ENCODE data around the gene UCN3.
"Not testable (repeated sequence)": the region's sequence is repeated elsewhere in the genome, so short reads cannot be mapped to it uniquely, and the experiment has no call there.

UCN3 gene

DNA sequence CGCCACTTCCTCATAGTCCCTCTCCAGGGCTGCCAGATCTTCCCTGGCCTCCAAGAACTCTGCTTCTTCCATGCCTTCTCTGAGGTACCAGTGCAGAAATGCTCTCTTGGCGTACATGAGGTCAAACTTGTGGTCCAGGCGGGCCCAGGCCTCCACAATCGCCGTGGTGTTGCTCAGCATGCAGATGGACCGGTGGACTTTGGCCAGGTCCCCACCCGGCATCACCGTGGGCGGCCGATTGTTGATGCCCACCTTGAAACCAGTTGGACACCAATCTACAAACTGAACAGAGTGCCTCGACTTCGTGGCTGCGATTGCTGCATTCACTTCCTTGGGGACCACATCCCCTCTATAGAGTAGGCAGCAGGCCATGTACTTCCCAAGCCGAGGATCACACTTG, 28.8 kb downstream of the UCN3 start:
- TF ChIP-seq Cebpa-rat (IDR thresholded peaks at IDR 0.05) = no peak
- peaks cover 0 to 9% (median 4%) of the 10 kb centered on the region in 10 experiments; a peak in 10 of 20 replicates for H3K4me1 ChIP-seq

DNA sequence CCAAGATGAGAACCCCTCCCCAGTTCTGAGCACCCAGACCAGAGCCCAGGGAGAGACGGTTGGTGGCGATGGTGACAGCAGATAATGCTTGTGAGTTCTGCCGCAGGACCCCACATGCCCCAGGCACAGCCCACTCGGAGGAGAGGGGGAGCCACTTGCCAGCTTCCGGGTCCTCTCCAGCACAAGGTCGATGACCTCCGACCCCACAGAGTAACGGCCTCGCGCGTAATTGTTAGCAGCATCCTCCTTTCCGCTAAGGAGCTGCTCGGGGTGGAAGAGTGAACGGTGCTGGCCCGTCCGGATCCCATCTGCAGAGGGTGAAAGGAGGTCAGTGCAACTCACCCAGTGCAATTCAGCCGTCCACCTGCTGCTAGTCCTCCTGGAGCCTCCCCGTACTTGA, 30.4 kb downstream of the UCN3 start:
- Histone ChIP-seq H4K20me1 (no peaks in the 10 kb centered on the region), H3K36me3 (no peaks in the 10 kb centered on the region), H3K4me2 (no peak overlapping the region), H3K9me3 (replicated peaks in 1 of 11) (peaks cover 18 to 24% (median 22%) of the 10 kb centered on the region in 11 experiments), H3K4me1 (peaks cover 0 to 9% (median 4%) of the 10 kb centered on the region in 10 experiments; a peak in 10 of 20 replicates), H3K4me3 (no peak overlapping the region), H3K27me3 (no peaks in the 10 kb centered on the region), H3K27ac (no peak overlapping the region), H3K9ac (no peak overlapping the region)
- no peak for TF ChIP-seq Cebpa-rat (IDR thresholded peaks at IDR 0.05)

More for the DNA sequence above, 28.8 kb downstream of the UCN3 start:
- Histone ChIP-seq H3K27ac (no peak overlapping the region), H4K20me1 (no peaks in the 10 kb centered on the region), H3K27me3 (no peaks in the 10 kb centered on the region), H3K36me3 (no peaks in the 10 kb centered on the region), H3K4me3 (no peak overlapping the region), H3K4me2 (no peak overlapping the region), H3K9ac (no peak overlapping the region), H3K9me3 (replicated peaks in 1 of 11) (peaks cover 32 to 40% (median 39%) of the 10 kb centered on the region in 11 experiments)

DNA sequence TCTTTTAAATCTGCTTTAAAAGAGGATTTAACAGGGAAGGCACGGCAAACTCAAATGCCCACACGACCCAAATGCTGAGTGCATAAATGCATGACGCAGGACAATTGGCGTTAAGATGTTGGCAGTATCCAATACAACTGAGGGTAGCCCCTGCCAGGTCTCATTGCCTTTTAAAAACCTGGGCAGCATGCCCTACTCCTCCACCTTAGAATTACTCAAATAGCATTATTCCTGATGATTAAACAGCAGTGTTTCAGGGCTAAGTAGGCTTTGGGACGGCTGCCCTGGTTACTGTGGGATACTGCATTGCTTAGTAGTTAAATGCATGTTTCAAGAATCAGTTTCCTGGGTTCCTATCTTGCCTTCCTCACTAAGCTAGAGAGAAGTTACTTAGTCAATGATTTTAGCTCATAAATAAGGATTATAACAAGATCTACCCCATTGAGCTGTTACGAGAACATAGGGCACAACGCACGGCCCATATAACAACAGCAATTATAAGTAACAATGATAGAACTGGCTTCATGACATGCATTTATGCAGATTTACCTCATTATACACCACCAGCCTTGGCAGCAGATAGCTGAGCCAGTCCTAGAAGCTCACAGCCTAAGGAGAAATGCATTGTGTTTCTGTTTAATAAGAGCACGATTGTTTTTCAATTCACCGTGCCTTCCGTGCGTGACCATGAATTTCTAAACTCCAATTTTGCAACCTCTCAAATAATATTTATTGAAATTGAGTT, 32.0 kb downstream of the UCN3 start:
- H3K27ac ChIP-seq = no peak overlapping the region
- no peak for TF ChIP-seq Cebpa-rat (IDR thresholded peaks at IDR 0.05)
- H3K4me3 ChIP-seq = no peak overlapping the region
- H3K9ac ChIP-seq = no peak overlapping the region
- H4K20me1 ChIP-seq = no peaks in the 10 kb centered on the region
- peaks cover 0 to 9% (median 4%) of the 10 kb centered on the region in 10 experiments; a peak in 10 of 20 replicates for H3K4me1 ChIP-seq
- H3K27me3 ChIP-seq = no peaks in the 10 kb centered on the region
- H3K9me3 ChIP-seq (replicated peaks in 1 of 11) = peaks cover 2 to 9% (median 7%) of the 10 kb centered on the region in 11 experiments; a peak in 20 of 22 replicates
- H3K4me2 ChIP-seq = peak overlapping the region in 2 of 11 experiments; percentile 30 to 66; a peak in 2 of 22 replicates
- H3K36me3 ChIP-seq = no peaks in the 10 kb centered on the region

DNA sequence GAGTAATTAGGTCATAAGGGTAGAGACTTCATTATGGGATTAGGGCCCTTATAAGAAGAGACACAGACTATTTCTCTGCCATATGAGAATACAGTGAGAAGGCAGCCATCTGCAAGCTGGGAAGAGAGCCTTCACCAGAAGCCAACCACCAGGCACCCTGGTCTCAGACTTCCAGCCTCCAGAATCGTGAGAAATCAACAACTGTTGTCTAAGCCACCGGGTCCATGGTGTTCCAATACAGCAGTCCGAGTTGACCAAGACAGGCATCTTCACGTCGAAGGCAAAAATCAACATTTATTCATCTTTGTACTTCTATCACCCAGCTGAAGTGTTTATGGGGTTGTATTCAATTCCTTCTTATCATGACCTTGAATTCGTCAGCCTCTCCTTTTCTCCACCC, 34.6 kb downstream of the UCN3 start:
- Histone ChIP-seq H3K27me3 (no peaks in the 10 kb centered on the region), H4K20me1 (no peaks in the 10 kb centered on the region), H3K4me3 (no peak overlapping the region), H3K9me3 (replicated peaks in 1 of 11) (no peaks in the 10 kb centered on the region), H3K4me1 (peaks cover 0 to 9% (median 4%) of the 10 kb centered on the region in 10 experiments; a peak in 10 of 20 replicates), H3K27ac (no peak overlapping the region), H3K36me3 (no peaks in the 10 kb centered on the region), H3K4me2 (no peak overlapping the region), H3K9ac (no peak overlapping the region)
- TF ChIP-seq Cebpa-rat (IDR thresholded peaks at IDR 0.05) = no peak

DNA sequence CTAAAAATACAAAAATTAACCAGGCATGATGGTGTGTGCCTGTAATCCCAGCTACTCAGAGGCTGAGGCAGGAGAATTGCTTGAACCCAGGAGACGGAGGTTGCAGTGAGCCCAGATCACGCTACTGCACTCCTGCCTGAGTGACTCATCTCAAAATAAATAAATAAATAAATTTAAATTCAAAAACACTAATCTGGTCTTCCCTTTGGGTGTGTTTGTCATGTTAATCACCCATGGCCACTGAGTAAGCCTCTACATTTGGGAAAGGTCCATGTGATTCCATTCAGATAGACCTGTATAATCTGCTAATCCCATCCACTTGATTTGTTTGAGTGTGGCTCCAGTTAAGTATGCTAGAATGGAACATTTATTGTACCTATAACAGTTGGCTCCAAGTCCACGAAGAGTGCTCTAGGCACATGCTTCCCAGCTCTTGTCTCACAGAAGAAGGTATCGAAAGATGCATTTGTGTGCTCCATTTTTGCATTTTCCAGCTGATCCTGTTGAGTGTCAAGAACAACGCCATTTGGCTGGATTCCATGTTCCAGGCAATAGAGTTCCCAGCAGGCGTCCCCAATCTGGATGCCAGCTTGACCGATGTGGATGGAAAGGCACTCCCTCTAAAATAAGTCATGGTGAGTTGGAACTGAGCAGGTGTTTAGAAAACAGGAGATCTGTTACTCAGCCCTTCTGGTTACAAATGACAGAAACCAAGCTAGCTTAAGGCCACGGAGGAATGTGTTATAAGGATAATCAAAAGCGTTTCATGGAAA, 35.9 kb downstream of the UCN3 start:
- Histone ChIP-seq H3K27me3 (no peaks in the 10 kb centered on the region), H3K9ac (no peak overlapping the region), H3K9me3 (replicated peaks in 1 of 11) (no peaks in the 10 kb centered on the region), H3K4me3 (no peak overlapping the region), H3K27ac (no peak overlapping the region), H3K4me2 (no peak overlapping the region), H3K4me1 (peaks cover 0 to 9% (median 4%) of the 10 kb centered on the region in 10 experiments; a peak in 10 of 20 replicates), H4K20me1 (no peaks in the 10 kb centered on the region), H3K36me3 (no peaks in the 10 kb centered on the region)
- no peak for TF ChIP-seq Cebpa-rat (IDR thresholded peaks at IDR 0.05)

DNA sequence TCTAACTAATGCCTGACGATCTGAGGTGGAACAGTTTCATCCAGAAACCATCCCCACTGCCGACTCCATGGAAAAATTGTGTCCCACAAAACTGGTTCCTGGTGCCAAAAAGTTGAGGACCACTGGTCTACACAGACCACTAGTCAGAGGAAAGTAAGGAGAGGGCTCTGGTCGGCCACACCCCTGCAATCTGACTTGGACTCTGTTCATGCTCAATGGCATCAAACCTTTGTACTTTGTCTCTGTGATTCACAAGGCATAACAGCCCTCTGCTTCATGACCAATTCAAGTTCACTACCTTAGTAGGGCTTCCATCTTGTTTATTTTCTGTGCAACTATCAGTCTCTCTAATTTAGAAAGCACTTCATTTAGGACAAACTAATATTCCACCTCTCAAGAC, 38.0 kb downstream of the UCN3 start:
- no peaks in the 10 kb centered on the region for H3K27me3 ChIP-seq
- no peaks in the 10 kb centered on the region for H4K20me1 ChIP-seq
- H3K36me3 ChIP-seq = no peaks in the 10 kb centered on the region
- peaks cover 9 to 16% (median 11%) of the 10 kb centered on the region in 11 experiments; a peak in 21 of 22 replicates for H3K9me3 ChIP-seq (replicated peaks in 1 of 11)
- H3K4me3 ChIP-seq = no peak overlapping the region
- H3K27ac ChIP-seq = no peak overlapping the region
- H3K4me1 ChIP-seq = peaks cover 0 to under 1% (median 0%) of the 10 kb centered on the region in 10 experiments; a peak in 3 of 20 replicates
- H3K9ac ChIP-seq = no peak overlapping the region
- no peak for TF ChIP-seq Cebpa-rat (IDR thresholded peaks at IDR 0.05)
- H3K4me2 ChIP-seq = no peak overlapping the region

DNA sequence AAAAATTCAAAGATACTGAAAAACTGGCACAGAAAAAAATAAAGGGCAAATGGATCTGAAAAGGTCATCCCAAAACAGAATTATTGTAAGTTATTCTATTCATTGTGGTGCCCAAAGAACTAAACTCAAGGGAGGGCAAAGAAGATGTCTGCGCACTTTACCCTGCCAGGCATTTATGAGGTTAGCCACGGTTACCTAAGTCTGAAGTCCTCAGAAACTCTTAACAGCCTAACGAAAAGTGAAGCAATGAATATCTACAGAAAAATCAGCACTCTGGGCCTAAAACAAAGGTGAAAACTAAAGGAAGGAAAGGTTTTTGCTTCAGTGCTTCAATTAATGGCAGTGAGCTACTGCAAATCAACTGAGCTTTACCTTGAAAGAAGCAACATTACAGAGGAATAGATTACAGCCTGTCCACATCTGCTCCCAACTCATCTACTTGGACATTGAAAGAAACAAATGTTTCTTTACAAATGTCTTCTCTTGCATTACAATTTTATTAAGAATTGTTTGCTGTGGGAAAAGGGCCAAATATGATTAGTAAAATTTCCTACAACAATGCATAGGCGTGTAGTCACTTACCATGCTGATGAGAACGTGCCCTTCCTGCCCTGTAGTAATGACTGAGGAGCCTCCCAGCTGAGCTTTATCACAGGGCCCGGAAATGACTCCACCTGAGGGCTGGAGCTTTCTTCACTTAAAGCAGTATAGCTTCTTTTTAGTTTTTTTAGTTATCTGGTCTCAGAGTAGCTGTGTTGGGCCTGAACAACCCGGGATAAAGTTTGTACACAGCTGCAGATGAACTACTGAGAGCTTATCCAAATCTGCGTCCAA, 39.7 kb downstream of the UCN3 start, which contains the start of gene TUBAL3:
Gene TUBAL3 (minus strand): TSS at position 621 of the 834 bp plus-strand sequence. CDS start 36 bp downstream, at position 585.
- Histone ChIP-seq H3K36me3 (no peaks in the 10 kb centered on the region), H4K20me1 (no peaks in the 10 kb centered on the region), H3K27ac (no peak within 1 kb of the TSS), H3K27me3 (no peaks in the 10 kb centered on the region), H3K9ac (no peak within 1 kb of the TSS), H3K4me3 (no peak within 1 kb of the TSS), H3K4me2 (no peak within 1 kb of the TSS), H3K4me1 (peaks cover 0 to 4% (median 0%) of the 10 kb centered on the region in 10 experiments; a peak in 1 of 20 replicates), H3K9me3 (replicated peaks in 1 of 11) (peaks cover 9 to 20% (median 15%) of the 10 kb centered on the region in 11 experiments; a peak in 21 of 22 replicates)
- no peak for TF ChIP-seq Cebpa-rat (IDR thresholded peaks at IDR 0.05)

DNA sequence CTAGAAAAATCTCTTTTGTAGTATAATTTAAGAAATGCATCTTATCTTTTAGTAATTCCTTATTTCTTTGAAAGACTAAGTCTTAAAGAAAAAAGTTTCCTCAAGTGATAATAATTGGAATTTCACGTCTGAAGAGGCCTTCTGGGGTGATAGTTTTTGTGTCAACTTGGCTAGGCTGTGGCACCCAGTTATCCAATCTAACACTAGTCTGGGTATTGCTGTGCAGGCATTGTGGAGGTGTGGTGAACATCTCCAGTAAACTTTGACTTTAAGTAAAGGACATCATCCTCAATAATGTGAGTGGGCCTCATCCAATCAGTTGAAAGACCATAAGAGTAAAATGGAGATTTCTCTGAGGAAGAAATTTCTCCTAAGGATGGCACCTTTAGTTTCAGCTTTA, 42.2 kb downstream of the UCN3 start:
- Histone ChIP-seq H3K27me3 (no peaks in the 10 kb centered on the region), H3K36me3 (no peaks in the 10 kb centered on the region), H3K4me2 (no peak overlapping the region), H3K4me3 (no peak overlapping the region), H3K27ac (no peak overlapping the region), H4K20me1 (no peaks in the 10 kb centered on the region), H3K9me3 (replicated peaks in 1 of 11) (peaks cover 14 to 29% (median 25%) of the 10 kb centered on the region in 11 experiments), H3K9ac (no peak overlapping the region), H3K4me1 (peaks cover 0 to 6% (median under 1%) of the 10 kb centered on the region in 10 experiments; a peak in 4 of 20 replicates)
- TF ChIP-seq Cebpa-rat (IDR thresholded peaks at IDR 0.05) = no peak

DNA sequence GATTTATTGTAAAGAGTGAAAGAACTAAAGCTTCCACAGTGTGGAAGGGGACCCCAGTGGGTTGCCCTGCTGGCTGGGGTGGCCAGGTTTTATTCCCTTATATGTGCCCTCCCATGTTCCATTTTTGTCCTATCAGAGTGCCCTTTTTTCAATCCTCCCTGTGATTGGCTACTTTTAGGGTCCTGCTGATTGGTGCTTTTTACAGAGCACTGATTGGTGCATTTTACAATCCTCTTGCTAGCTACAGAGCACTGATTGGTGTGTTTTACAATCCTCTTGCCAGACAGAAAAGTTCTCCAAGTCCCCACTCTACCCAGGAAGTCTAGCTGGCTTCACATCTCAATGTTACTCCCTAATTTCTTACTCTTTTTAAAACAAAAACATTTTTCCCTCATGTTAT, 46.0 kb downstream of the UCN3 start:
- H3K27ac ChIP-seq, H3K27me3 ChIP-seq, H3K4me2 ChIP-seq, H3K36me3 ChIP-seq, H3K4me3 ChIP-seq, H4K20me1 ChIP-seq, H3K9ac ChIP-seq: not testable (repeated sequence)
- H3K4me1 ChIP-seq = peaks cover 11 to 22% (median 14%) of the 10 kb centered on the region in 10 experiments; a peak in 19 of 20 replicates
- H3K9me3 ChIP-seq (replicated peaks in 1 of 11) = peaks cover 14 to 34% (median 27%) of the 10 kb centered on the region in 11 experiments

Data from BLaER1 treated with 17β-estradiol and CSF1 and Interleukin-3, amounts not matched to agents 10 nM and 100 nM (cell line).